GOT3 (cell line): ENCODE results near the gene EPPIN.
"Not testable (repeated sequence)": the region's sequence is repeated elsewhere in the genome, so short reads cannot be mapped to it uniquely, and the experiment has no call there.

ENCODE experiments used
- DNase-seq: peaks from one replicate; lab custom pipeline; 2025; ENCODE audit warnings: mixed read lengths; lab: John Stamatoyannopoulos, UW

EPPIN gene

GRCh38 chr20:45547206-45547770, at the start of gene EPPIN:
Gene EPPIN (minus strand): TSS chr20:45547401. CDS start chr20:45547357, 44 bp downstream.
- DNase-seq, result no peak

GRCh38 chr20:45595235-45595634, 48.0 kb upstream of the EPPIN start:
- no peak for DNase-seq

- no peak for DNase-seq
Observed at GRCh38 chr20:45593498-45593897, 46.3 kb upstream of the EPPIN start.

- DNase-seq, result no peak
Observed at GRCh38 chr20:45592574-45593189, 45.5 kb upstream of the EPPIN start.

- no peak for DNase-seq
Observed at GRCh38 chr20:45589725-45590124, 42.5 kb upstream of the EPPIN start.

GRCh38 chr20:45588800-45589199, 41.6 kb upstream of the EPPIN start:
- no peak for DNase-seq

- not testable (repeated sequence) for DNase-seq
Observed at GRCh38 chr20:45585986-45586385, 38.8 kb upstream of the EPPIN start.

- not testable (repeated sequence) for DNase-seq
Observed at GRCh38 chr20:45584294-45584693, 37.1 kb upstream of the EPPIN start.

GRCh38 chr20:45583502-45583901, 36.3 kb upstream of the EPPIN start:
- DNase-seq, result no peak

GRCh38 chr20:45581702-45582101, 34.5 kb upstream of the EPPIN start:
- DNase-seq, result no peak

GRCh38 chr20:45579184-45579583, 32.0 kb upstream of the EPPIN start, which contains the start of gene WFDC8:
Gene WFDC8 (minus strand): TSS chr20:45579284. CDS start chr20:45579247, 37 bp downstream.
- no peak for DNase-seq

- no peak for DNase-seq
Observed at GRCh38 chr20:45578231-45578630, 31.0 kb upstream of the EPPIN start.

- no peak for DNase-seq
Observed at GRCh38 chr20:45576995-45577394, 29.8 kb upstream of the EPPIN start.

- no peak for DNase-seq
Observed at GRCh38 chr20:45575931-45576330, 28.7 kb upstream of the EPPIN start.

GRCh38 chr20:45569650-45570049, 22.4 kb upstream of the EPPIN start:
- DNase-seq, result not testable (repeated sequence)

GRCh38 chr20:45564760-45565276, 17.6 kb upstream of the EPPIN start:
- no peak for DNase-seq

- no peak for DNase-seq
Observed at GRCh38 chr20:45555198-45555597, 8.0 kb upstream of the EPPIN start.

- no peak for DNase-seq
Observed at GRCh38 chr20:45552456-45552855, 5.3 kb upstream of the EPPIN start.

GRCh38 chr20:45550765-45551164, 3.6 kb upstream of the EPPIN start:
- no peak for DNase-seq

- no peak for DNase-seq
Observed at GRCh38 chr20:45548410-45548809, 1.2 kb upstream of the EPPIN start.

GRCh38 chr20:45545754-45546453, 1.3 kb downstream of the EPPIN start:
- DNase-seq, result no peak

- DNase-seq, result no peak
Observed at GRCh38 chr20:45545351-45545750, 1.9 kb downstream of the EPPIN start.

- no peak for DNase-seq
Observed at GRCh38 chr20:45539382-45539781, 7.8 kb downstream of the EPPIN start, which contains the start of gene WFDC6. Gene WFDC6 (minus strand): TSS chr20:45539482. CDS start chr20:45539407, 75 bp downstream.
